HepG2 (cell line): Measurements from ENCODE around the gene RHOT2. TPM values are rescaled to one million over a fixed set of nuclear protein-coding genes. Genes with fewer than 3 reads are reported as not detected.

Source experiments
- AGO1 ChIP-seq: fragments of 200-400 bp; formaldehyde crosslinking; IDR thresholded peaks from 2 replicates; pipeline ENCODE4 v1.6.1; 2017; ENCODE audit warnings: mild to moderate bottlenecking, low read depth, low read length, moderate library complexity; ENCODE audit not compliant: poor library complexity, severe bottlenecking
- BATF2 ChIP-seq: sonication (generic); formaldehyde crosslinking; IDR thresholded peaks from 2 replicates; pipeline ENCODE4 v1.8.0; 2022; ENCODE audit warnings: mild to moderate bottlenecking, missing genetic modification reagents, moderate library complexity
- BORCS8-MEF2B ChIP-seq: sonication (generic); formaldehyde crosslinking; IDR thresholded peaks from 2 replicates; pipeline ENCODE4 v1.8.0; 2022; ENCODE audit warnings: mild to moderate bottlenecking, missing genetic modification reagents
- BRF2 ChIP-seq: sonication (generic); formaldehyde crosslinking; IDR thresholded peaks from 2 replicates; pipeline ENCODE4 v1.8.1; 2022; ENCODE audit warnings: mild to moderate bottlenecking, missing genetic modification reagents
- IKZF1 ChIP-seq: fragments of 450-650 bp; IDR thresholded peaks from 2 replicates; pipeline ENCODE4 v1.7.1; 2016
- IRF2 ChIP-seq: IDR thresholded peaks from 2 replicates; pipeline ENCODE4 v1.6.1; 2018; ENCODE audit warnings: missing genetic modification reagents, missing compliant biosample characterization
- JDP2 ChIP-seq: sonication (generic); formaldehyde crosslinking; IDR thresholded peaks from 2 replicates; pipeline ENCODE4 v1.8.1; 2022; ENCODE audit warnings: missing genetic modification reagents, borderline replicate concordance
- KDM2A ChIP-seq: sonication (generic); formaldehyde crosslinking; IDR thresholded peaks from 2 replicates; pipeline ENCODE4 v1.4.0; 2020; ENCODE audit warnings: low read depth, missing genetic modification reagents, borderline replicate concordance
- MATR3 ChIP-seq: sonication (generic); formaldehyde crosslinking; IDR thresholded peaks from 2 replicates; pipeline ENCODE4 v1.4.0; 2020; ENCODE audit warnings: missing genetic modification reagents
- MYNN ChIP-seq: sonication (generic); formaldehyde crosslinking; IDR thresholded peaks from 2 replicates; pipeline ENCODE4 v1.4.0; 2020; ENCODE audit warnings: mild to moderate bottlenecking, low read depth, missing genetic modification reagents
- NR1H2 ChIP-seq: sonication (generic); formaldehyde crosslinking; IDR thresholded peaks from 2 replicates; pipeline ENCODE4 v1.8.1; 2022; ENCODE audit warnings: low read depth, missing genetic modification reagents, borderline replicate concordance
- ONECUT2 ChIP-seq: sonication (generic); formaldehyde crosslinking; IDR thresholded peaks from 2 replicates; pipeline ENCODE4 v1.4.0; 2020; ENCODE audit warnings: missing genetic modification reagents
- RBM39 ChIP-seq: fragments of 200-400 bp; formaldehyde crosslinking; IDR thresholded peaks from one replicate; pipeline ENCODE4 v1.6.1; 2018; ENCODE audit warnings: antibody characterized with exemption, mild to moderate bottlenecking, low read depth, low read length; ENCODE audit not compliant: poor library complexity, severe bottlenecking
- RXRB ChIP-seq: IDR thresholded peaks from 2 replicates; pipeline ENCODE4 v1.6.1; 2016; ENCODE audit warnings: borderline replicate concordance, missing genetic modification reagents, missing compliant biosample characterization
- SKIL ChIP-seq: sonication (generic); formaldehyde crosslinking; IDR thresholded peaks from 2 replicates; pipeline ENCODE4 v1.8.0; 2022; ENCODE audit warnings: missing genetic modification reagents, mild to moderate bottlenecking, moderate library complexity, borderline replicate concordance
- ZBTB38 ChIP-seq: sonication (generic); formaldehyde crosslinking; IDR thresholded peaks from 2 replicates; pipeline ENCODE4 v1.5.1; 2020; ENCODE audit warnings: mild to moderate bottlenecking, missing genetic modification reagents
- ZMYM3 ChIP-seq: sonication (generic); formaldehyde crosslinking; IDR thresholded peaks from 2 replicates; pipeline ENCODE4 v1.5.1; 2020; ENCODE audit warnings: mild to moderate bottlenecking, missing genetic modification reagents
- ZNF10 ChIP-seq: sonication (generic); formaldehyde crosslinking; IDR thresholded peaks from 2 replicates; pipeline ENCODE4 v1.4.0; 2020; ENCODE audit warnings: mild to moderate bottlenecking, low read depth, missing genetic modification reagents, borderline replicate concordance
- ZNF562 ChIP-seq: sonication (generic); formaldehyde crosslinking; IDR thresholded peaks from 2 replicates; pipeline ENCODE4 v1.8.0; 2022; ENCODE audit warnings: missing genetic modification reagents, borderline replicate concordance
- ZNF775 ChIP-seq: sonication (generic); formaldehyde crosslinking; IDR thresholded peaks from 2 replicates; pipeline ENCODE4 v1.4.0; 2020; ENCODE audit warnings: missing genetic modification reagents, mild to moderate bottlenecking, moderate library complexity, borderline replicate concordance
- ZNF782 ChIP-seq: sonication (generic); formaldehyde crosslinking; IDR thresholded peaks from 2 replicates; pipeline ENCODE4 v1.4.0; 2020; ENCODE audit warnings: missing genetic modification reagents, mild to moderate bottlenecking, borderline replicate concordance
- polyA plus RNA-seq, 8 experiments: library from polyadenylated mRNA; depleted of rRNA in 3 of 8; stranded (reverse) in 7 of 8; unstranded in 1 of 8; fragments of >200 nt; fragmentation: Illumina TruSeq in 4 of 8; extraction: Trizol in 4 of 8; gene quantifications; 2 replicates each; pipeline versions ENCODE4 v1.2.1 to v1.2.3, GENCODE V29; 2011 to 2016; ENCODE audit warnings: low read depth in 4 of 8, missing spikeins in 1 of 8, mixed read lengths in 1 of 8; ENCODE audit not compliant: insufficient read depth in 1 of 8
- total RNA-seq, 5 experiments: library from RNA; depleted of rRNA; stranded (reverse); fragments of >200 nt; fragmentation: Illumina TruSeq; extraction: Trizol; gene quantifications; 2 replicates each; pipeline ENCODE4 v1.2.3, GENCODE V29; 2016; ENCODE audit warnings: low read depth in 1 of 5

The RHOT2 gene
- total and polyA plus RNA-seq, 2 of the 13 experiments (the other 11 are each of a cell fraction or from before 2014, with no cell fraction given) = 63.6 to 76.9 TPM

- TF ChIP-seq ZNF10 (CRISPR knock-in tag) (no peak), ZMYM3 (no peak; the same call in 1 of the 2 replicates), NR1H2 (no peak), RXRB (CRISPR knock-in tag) (peak; percentile 24; the same call in 1 of the 2 replicates), AGO1 (peak; percentile 29), KDM2A (peak; percentile 81), BORCS8-MEF2B (CRISPR knock-in tag) (no peak), ZNF775 (CRISPR knock-in tag) (0 out of 2 replicates have a peak, but pooled peaks have one; percentile 38), ZBTB38 (peak; percentile 97), JDP2 (CRISPR knock-in tag) (no peak), MATR3 (CRISPR knock-in tag) (no peak), ZNF782 (CRISPR knock-in tag) (no peak), ONECUT2 (no peak), MYNN (CRISPR knock-in tag) (no peak), BRF2 (CRISPR knock-in tag) (no peak), SKIL (0 out of 2 replicates have a peak, but pooled peaks have one; percentile 10), ZNF562 (CRISPR knock-in tag) (no peak), IKZF1 (no peak), RBM39 (peak; percentile 11), BATF2 (CRISPR knock-in tag) (no peak), IRF2 (CRISPR knock-in tag) (peak; percentile 65; the same call in 1 of the 2 replicates)
Measured at GRCh38 chr16:678858-679813, 11.2 kb downstream of the RHOT2 start (continued).
